GM12864 (cell line): Measurements from ENCODE around the gene KRT26.

ENCODE experiments used
- DNase-seq: peaks from one replicate; pipeline ENCODE4 v3.0.0-alpha.2; 2011; ENCODE audit warnings: low read depth
- H3K4me3 ChIP-seq: 2 replicates; pipeline ENCODE4 v1.5.1; 2011; ENCODE audit warnings: mild to moderate bottlenecking, low read depth, low read length, control low read depth
- TF ChIP-seq, protein P1 (sequence below): IDR thresholded peaks from 2 replicates; pipeline ENCODE4 v1.5.1; 2011; ENCODE audit warnings: low read depth, mild to moderate bottlenecking, moderate library complexity, low read length, control low read depth, inconsistent platforms; ENCODE audit errors: missing control alignments

Gene KRT26

GRCh38 chr17:40809721-40810421 lies 37.9 kb upstream of the KRT26 start:
- TF ChIP-seq, protein P1, sequence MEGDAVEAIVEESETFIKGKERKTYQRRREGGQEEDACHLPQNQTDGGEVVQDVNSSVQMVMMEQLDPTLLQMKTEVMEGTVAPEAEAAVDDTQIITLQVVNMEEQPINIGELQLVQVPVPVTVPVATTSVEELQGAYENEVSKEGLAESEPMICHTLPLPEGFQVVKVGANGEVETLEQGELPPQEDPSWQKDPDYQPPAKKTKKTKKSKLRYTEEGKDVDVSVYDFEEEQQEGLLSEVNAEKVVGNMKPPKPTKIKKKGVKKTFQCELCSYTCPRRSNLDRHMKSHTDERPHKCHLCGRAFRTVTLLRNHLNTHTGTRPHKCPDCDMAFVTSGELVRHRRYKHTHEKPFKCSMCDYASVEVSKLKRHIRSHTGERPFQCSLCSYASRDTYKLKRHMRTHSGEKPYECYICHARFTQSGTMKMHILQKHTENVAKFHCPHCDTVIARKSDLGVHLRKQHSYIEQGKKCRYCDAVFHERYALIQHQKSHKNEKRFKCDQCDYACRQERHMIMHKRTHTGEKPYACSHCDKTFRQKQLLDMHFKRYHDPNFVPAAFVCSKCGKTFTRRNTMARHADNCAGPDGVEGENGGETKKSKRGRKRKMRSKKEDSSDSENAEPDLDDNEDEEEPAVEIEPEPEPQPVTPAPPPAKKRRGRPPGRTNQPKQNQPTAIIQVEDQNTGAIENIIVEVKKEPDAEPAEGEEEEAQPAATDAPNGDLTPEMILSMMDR: no peak
- H3K4me3 ChIP-seq: no peak overlapping the region
- DNase-seq: no peak

- H3K4me3 ChIP-seq: no peak overlapping the region
- DNase-seq: no peak
- TF ChIP-seq, protein P1: no peak
Observed at GRCh38 chr17:40806131-40806530, 34.1 kb upstream of the KRT26 start.

DNA sequence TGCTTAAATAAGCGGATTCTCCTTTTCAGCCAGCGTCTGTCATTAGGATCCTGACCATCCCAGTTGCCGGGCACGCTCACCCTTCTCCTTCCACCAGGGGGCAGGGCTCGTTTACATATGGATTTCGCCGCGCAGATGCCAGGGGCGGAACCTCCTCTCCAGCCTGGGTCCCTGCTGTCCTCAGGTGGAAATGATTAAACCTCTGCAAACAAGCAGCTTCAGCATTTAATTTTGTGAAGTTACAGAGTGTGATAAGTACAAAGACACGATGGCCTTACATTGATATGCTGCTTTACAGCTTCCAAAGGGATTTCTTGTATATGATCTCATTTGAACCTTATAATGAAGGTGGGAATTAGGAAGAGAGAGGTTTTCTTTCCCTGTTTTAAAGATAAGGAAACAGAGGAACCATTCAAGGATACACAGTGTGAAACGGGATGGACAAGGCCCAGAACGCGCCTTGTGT lies 31.6 kb upstream of the KRT26 start:
- no peak overlapping the region for H3K4me3 ChIP-seq
- peak; percentile 12 for DNase-seq
- TF ChIP-seq, protein P1: peak; percentile 76

DNA sequence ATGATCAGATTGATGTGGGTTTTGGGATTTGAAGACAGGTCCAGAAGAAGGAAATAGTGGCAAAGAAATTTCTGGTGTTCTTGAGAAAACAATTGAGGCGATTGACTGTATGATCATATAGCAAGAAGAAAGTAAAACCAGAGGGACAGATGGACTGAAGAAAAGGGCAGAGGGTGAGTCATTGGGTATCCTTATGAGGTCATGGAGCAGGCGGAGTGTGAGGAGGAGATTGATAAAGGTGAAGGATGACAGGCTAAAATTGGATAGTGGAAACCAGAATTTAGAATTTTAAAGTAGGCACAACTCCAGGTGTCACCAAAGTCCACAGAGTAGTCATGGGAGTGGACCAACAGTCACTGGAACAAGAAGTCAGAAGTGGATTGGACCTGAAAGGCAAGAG lies 29.2 kb upstream of the KRT26 start:
- DNase-seq: no peak
- TF ChIP-seq, protein P1: no peak
- H3K4me3 ChIP-seq: no peak overlapping the region

- TF ChIP-seq, protein P1: no peak
- no peak overlapping the region for H3K4me3 ChIP-seq
- no peak for DNase-seq
Observed at GRCh38 chr17:40800381-40800780, 28.4 kb upstream of the KRT26 start.

DNA sequence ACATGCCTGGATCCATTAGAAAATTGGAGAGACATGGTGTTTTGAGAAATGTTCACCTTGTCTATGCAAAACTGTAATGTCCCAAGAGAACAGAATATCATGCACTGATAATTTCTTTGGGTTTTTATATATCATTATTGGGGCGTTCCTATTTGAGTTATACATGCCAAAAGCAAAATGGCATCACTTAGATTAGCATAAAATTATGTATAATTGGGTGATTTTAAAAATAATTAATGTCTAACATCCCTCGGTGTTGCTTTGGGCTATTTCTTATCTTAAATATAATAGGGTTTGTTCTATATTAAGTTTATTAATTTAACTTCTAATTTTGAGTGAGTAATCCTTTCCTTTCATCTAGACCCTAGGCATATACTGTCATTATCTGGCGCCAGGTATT lies 27.9 kb upstream of the KRT26 start, which contains the start of gene KRT28:
KRT28 (minus strand) TSS at position 101 of the 400 bp plus-strand sequence; CDS start at position 35, 66 bp downstream.
- TF ChIP-seq, protein P1: no peak
- no peak within 1 kb of the TSS for H3K4me3 ChIP-seq
- no peak for DNase-seq

DNA sequence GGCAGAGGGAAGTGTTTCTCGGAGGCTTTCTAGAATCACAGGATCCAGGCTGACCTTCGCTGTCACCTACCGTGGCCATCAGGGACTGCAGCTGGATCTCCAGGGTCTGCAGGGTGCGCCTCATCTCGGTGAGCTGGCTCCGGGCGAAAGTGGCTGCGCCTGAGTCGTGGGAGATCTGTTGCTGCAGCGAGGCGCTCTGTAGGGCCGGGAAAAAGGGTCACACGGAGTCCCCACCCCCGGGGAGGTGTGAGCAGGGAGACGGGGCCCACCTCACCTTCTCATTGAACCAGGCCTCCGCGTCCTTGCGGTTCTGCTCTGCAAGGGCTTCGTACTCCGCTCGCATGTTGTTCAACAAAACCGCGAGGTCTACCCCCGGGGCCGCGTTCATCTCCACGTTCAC lies 24.8 kb upstream of the KRT26 start:
- TF ChIP-seq, protein P1: no peak
- no peak overlapping the region for H3K4me3 ChIP-seq

More for the DNA sequence above, 24.8 kb upstream of the KRT26 start:
- DNase-seq: no peak
